CD4-positive, CD25-positive, alpha-beta regulatory T cell (primary cell): ENCODE measurements around the gene AVPI1. TPM values are rescaled to one million over a fixed set of nuclear protein-coding genes. Genes with fewer than 3 reads are reported as not detected.

ENCODE experiments used
- ATAC-seq, 2 donors: fragments of 150-1000 bp; cut with Tn5 transposase; one replicate each; pipeline ENCODE4 v1.10.0; 2021; ENCODE audit warnings: low read depth in 2 of 2, moderate number of reproducible peaks in 2 of 2, moderate library complexity in 1 of 2
- DNase-seq, 3 donors: peaks; one replicate each; pipeline versions ENCODE4 v3.0.0 to v3.0.0-alpha.2; 2012 to 2022; ENCODE audit warnings: mixed read lengths in 1 of 3
- H3K27ac ChIP-seq: one replicate; pipeline ENCODE4 v1.7.0; 2013; ENCODE audit warnings: mild to moderate bottlenecking, low read length; ENCODE audit not compliant: insufficient read depth, poor library complexity, severe bottlenecking
- H3K27me3 ChIP-seq: one replicate; pipeline ENCODE4 v1.7.0; 2013; ENCODE audit warnings: low read length; ENCODE audit not compliant: control insufficient read depth, insufficient read depth
- H3K36me3 ChIP-seq: one replicate; pipeline ENCODE4 v1.7.0; 2013; ENCODE audit warnings: mild to moderate bottlenecking, low read length, moderate library complexity; ENCODE audit not compliant: control insufficient read depth, insufficient read depth
- H3K4me1 ChIP-seq: 2 replicates; pipeline ENCODE4 v1.7.0; 2013; ENCODE audit warnings: mild to moderate bottlenecking, low read length; ENCODE audit not compliant: insufficient read depth, control insufficient read depth, poor library complexity, severe bottlenecking
- H3K4me3 ChIP-seq: one replicate; pipeline ENCODE4 v1.7.0; 2013; ENCODE audit warnings: low read depth, mild to moderate bottlenecking, low read length, moderate library complexity
- H3K9me3 ChIP-seq, 2 experiments: 1 replicate in 1 of 2; 2 replicates in 1 of 2; pipeline ENCODE4 v1.7.0; 2013; ENCODE audit warnings: low read length in 2 of 2, mild to moderate bottlenecking in 1 of 2, moderate library complexity in 1 of 2; ENCODE audit not compliant: control insufficient read depth in 2 of 2
- H3K27ac Mint-ChIP-seq, 3 donors: one replicate each; pipeline ENCODE4 v1.8.0; 2020 to 2022; ENCODE audit warnings: mild to moderate bottlenecking in 3 of 3, mixed read lengths in 3 of 3, moderate library complexity in 2 of 3
- H3K27me3 Mint-ChIP-seq: one replicate; pipeline ENCODE4 v1.8.0; 2022; ENCODE audit warnings: mild to moderate bottlenecking, mixed read lengths
- H3K36me3 Mint-ChIP-seq: one replicate; pipeline ENCODE4 v1.8.0; 2020; ENCODE audit warnings: mixed read lengths
- H3K4me1 Mint-ChIP-seq, 4 donors: one replicate each; pipeline ENCODE4 v1.8.0; 2020 to 2022; ENCODE audit warnings: mixed read lengths in 4 of 4, mild to moderate bottlenecking in 1 of 4
- H3K4me3 Mint-ChIP-seq, 4 donors: one replicate each; pipeline ENCODE4 v1.8.0; 2020 to 2022; ENCODE audit warnings: mild to moderate bottlenecking in 4 of 4, mixed read lengths in 4 of 4, moderate library complexity in 3 of 4
- H3K9me3 Mint-ChIP-seq, 7 donors: one replicate each; pipeline ENCODE4 v1.8.0; 2020 to 2022; ENCODE audit warnings: mixed read lengths in 7 of 7, mild to moderate bottlenecking in 3 of 7, moderate library complexity in 2 of 7
- polyA plus RNA-seq, 4 donors: library from polyadenylated mRNA; unstranded; fragments of 300-500 nt; fragmentation: Illumina TruSeq; gene quantifications; one replicate each; pipeline ENCODE4 v1.2.3, GENCODE V29; 2021
- total RNA-seq: library from RNA; stranded (reverse); gene quantifications from one replicate; pipeline ENCODE4 v1.2.3, GENCODE V29; 2022

AVPI1 gene
- total and polyA plus RNA-seq, 5 donors from 2014 or later: 1.9 to 11.1 (median 3.0) TPM

DNA sequence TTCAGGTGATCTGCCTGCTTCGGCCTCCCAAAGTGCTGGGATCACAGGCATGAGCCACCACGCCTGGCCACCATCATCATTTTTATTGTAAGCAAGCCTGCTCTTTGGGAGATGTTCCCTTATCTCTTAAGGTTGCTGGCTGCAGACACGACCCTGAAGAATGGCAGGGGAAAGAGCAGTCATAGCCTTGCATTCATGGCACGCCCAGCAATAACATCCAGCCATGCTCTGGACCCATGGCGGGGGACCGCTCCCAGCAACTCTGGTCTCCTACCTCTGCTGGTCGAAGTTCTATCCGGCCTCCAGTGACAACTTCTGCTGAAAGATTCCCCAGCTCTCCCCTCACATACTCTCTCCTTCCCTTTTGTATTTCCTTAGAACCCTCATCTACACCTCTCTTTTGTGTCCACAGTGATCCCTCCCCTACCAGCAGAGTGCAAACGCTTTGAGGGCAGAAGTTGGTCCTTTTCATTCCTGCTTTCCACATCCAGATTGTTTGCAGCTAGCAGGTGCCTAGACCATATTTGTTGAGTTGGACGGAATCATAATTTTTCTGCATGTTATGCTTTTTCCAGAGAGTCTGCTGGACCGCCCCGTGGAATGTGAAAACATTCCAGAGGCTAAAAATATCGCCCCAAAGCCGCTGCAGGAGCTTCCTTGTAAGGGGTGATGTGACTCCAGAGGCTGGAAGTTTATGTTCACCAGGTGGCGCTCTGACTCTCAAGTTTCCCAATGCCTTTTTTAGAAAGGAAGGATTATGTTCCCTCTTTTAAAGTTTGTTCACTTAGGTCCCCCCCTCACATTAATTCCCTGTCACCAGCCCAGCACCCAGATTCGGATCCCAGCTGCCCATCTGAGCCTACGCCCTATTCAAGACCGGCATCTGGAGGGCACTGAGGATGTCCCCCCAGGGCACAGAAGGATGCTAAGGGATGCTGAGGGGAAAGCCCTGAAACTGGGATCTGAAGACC is 22.2 kb upstream of the AVPI1 start:
- Histone ChIP-seq H3K27ac (no peak overlapping the region), H3K27me3 (peaks cover 10% of the 10 kb centered on the region), H3K4me1 (peaks cover 6% of the 10 kb centered on the region), H3K4me3 (no peak overlapping the region), H3K36me3 (no peaks in the 10 kb centered on the region), H3K9me3 (no peaks in the 10 kb centered on the region)
- H3K4me3 Mint-ChIP-seq: no peak overlapping the region
- H3K4me1 Mint-ChIP-seq: peaks cover 0 to 14% (median 7%) of the 10 kb centered on the region in 4 donors
- H3K27ac Mint-ChIP-seq: no peak overlapping the region
- peaks cover 0 to 3% (median 0%) of the 10 kb centered on the region in 7 donors for H3K9me3 Mint-ChIP-seq
- H3K27me3 Mint-ChIP-seq: peaks cover 57% of the 10 kb centered on the region
- ATAC-seq (no peak), DNase-seq (peak in 1 of 3 donors; percentile 54)
- peaks cover 4% of the 10 kb centered on the region for H3K36me3 Mint-ChIP-seq

DNA sequence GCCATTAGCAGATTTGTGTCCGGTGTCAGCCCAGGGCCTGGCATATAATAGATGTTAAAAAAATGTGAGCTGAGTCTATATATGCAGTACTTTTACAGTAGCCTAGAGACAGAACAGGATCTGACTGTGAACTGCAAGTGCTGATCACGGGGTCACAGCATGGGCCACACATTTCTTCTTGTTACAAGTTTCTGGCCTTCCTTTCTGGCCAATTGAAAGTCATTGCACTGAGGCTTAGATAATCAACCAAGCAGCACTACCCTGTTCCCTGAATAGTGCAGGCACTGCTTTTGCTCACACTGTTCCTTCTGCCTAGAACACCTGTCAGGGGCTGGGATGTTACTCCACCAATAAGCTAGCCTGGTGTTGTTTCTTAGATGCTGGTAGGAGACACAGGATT is 21.1 kb upstream of the AVPI1 start:
- no peak overlapping the region for H3K27ac ChIP-seq
- DNase-seq (no peak), ATAC-seq (no peak)
- Mint-ChIP-seq H3K9me3 (no peaks in the 10 kb centered on the region), H3K27ac (no peak overlapping the region), H3K36me3 (peaks cover 4% of the 10 kb centered on the region), H3K4me3 (no peak overlapping the region), H3K4me1 (peaks cover 0 to 15% (median 7%) of the 10 kb centered on the region in 4 donors), H3K27me3 (peaks cover 59% of the 10 kb centered on the region)
- peaks cover 3% of the 10 kb centered on the region for H3K4me1 ChIP-seq
- no peaks in the 10 kb centered on the region for H3K36me3 ChIP-seq
- no peaks in the 10 kb centered on the region for H3K9me3 ChIP-seq
- H3K27me3 ChIP-seq: peaks cover 10% of the 10 kb centered on the region
- H3K4me3 ChIP-seq: no peak overlapping the region

DNA sequence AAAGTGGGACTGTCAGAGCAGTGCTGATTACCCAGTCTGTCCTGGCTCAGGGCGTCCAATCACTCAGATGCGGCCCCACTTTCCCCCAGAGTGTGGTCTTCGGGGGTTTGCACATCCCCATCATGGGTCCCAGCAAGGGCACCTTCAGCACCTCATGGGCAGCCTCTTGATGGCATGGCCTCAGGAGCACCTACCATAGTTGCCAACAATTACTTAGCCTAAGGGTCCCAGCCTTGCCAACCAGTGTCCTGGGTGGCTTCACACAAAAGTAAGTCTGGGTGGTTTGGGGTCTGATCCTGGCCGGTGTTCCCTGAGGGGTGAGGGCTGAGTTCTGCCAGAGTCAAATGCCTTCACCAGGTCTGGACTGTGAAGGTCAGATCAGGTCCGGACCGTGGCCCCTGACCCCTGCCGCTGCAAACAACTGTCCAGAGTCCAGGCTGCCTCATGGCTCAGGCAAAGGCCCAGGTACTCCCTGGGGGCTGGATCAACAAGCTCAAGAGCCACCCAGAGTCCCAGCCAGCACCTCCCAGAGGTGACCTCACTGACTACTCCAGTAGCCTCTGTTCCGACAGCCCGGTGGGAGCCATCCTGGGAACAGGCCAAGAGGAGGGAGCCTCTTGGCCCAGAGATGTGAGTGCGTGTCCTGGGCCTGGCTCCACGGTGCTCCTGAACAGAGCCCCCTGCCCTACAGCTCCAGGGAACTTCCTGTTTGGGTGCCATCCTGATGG is 20.3 kb upstream of the AVPI1 start:
- no peaks in the 10 kb centered on the region for H3K4me1 ChIP-seq
- H3K4me3 ChIP-seq: no peak overlapping the region
- H3K27ac Mint-ChIP-seq: no peak overlapping the region
- peaks cover 58% of the 10 kb centered on the region for H3K27me3 Mint-ChIP-seq
- no peaks in the 10 kb centered on the region for H3K9me3 Mint-ChIP-seq
- H3K4me1 Mint-ChIP-seq: peaks cover 0 to 9% (median 3%) of the 10 kb centered on the region in 4 donors
- peaks cover 4% of the 10 kb centered on the region for H3K36me3 Mint-ChIP-seq
- H3K27me3 ChIP-seq: peaks cover 6% of the 10 kb centered on the region
- H3K9me3 ChIP-seq: no peaks in the 10 kb centered on the region
- no peak overlapping the region for H3K27ac ChIP-seq
- ATAC-seq (no peak), DNase-seq (no peak)
- no peak overlapping the region for H3K4me3 Mint-ChIP-seq
- H3K36me3 ChIP-seq: no peaks in the 10 kb centered on the region

DNA sequence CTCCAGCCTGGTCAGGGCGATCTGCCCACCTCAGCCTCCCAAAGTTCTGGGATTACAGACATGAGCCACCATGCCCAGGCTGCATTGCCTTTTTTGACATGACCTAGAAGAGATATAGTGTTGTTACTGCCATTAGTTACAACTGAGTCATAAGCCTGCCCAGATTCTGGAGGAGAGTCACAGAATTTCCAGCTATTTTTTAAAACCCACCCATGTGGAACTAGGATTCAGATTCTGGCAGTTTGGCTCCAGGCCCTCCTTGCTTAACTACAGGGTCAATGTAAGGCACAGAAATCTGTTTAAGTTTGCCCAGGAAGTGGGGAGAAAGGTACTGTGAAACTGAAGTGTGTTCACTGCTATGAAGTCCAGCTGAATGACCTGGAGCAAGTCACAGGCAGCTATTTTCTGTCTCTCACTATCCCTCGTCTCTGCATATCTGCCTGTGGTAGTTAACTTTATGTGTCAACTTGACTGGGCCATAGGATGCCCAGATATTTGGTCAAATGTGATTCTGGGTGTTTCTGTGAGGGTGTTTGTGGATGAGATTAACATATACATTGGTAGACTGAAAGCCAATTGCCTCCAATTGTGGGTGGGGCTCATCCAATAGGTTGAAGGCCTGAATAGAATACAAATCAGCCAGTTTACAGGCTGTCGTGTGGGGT is 18.1 kb upstream of the AVPI1 start:
- no peak for DNase-seq
- no peak overlapping the region for H3K27ac Mint-ChIP-seq
- H3K4me3 Mint-ChIP-seq: no peak overlapping the region
- Histone ChIP-seq H3K27ac (no peak overlapping the region), H3K4me1 (no peaks in the 10 kb centered on the region), H3K27me3 (peaks cover 5% of the 10 kb centered on the region), H3K9me3 (no peaks in the 10 kb centered on the region), H3K4me3 (no peak overlapping the region), H3K36me3 (no peaks in the 10 kb centered on the region)
- no peak for ATAC-seq
- peaks cover 0 to 4% (median 0%) of the 10 kb centered on the region in 4 donors for H3K4me1 Mint-ChIP-seq
- H3K36me3 Mint-ChIP-seq: peaks cover 4% of the 10 kb centered on the region
- H3K27me3 Mint-ChIP-seq: peaks cover 62% of the 10 kb centered on the region
- H3K9me3 Mint-ChIP-seq: no peaks in the 10 kb centered on the region

DNA sequence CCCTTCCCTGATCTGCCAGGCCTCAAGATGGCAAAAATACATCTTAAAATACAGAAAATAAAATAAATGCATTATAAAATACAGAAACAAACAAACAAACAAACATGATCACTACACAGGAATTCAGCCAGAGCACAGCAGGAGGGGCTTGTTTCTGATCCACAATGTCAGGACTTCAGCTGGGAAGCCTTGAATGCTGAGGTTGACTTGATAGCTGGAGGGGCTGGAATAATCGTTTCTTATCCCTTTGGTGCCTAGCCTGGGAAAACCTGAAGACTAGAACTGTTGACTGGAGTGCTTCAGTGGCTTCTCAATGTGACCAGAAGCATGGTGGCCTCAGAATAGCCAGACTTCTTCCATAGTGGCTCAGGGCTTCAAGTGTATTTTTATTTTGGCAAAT is 17.3 kb upstream of the AVPI1 start:
- no peak overlapping the region for H3K27ac Mint-ChIP-seq
- H3K9me3 Mint-ChIP-seq: no peaks in the 10 kb centered on the region
- H3K27ac ChIP-seq: no peak overlapping the region
- H3K4me1 Mint-ChIP-seq: peaks cover 0 to 4% (median 0%) of the 10 kb centered on the region in 4 donors
- peaks cover 4% of the 10 kb centered on the region for H3K36me3 Mint-ChIP-seq
- ATAC-seq (no peak), DNase-seq (no peak)
- no peak overlapping the region for H3K4me3 ChIP-seq
- H3K27me3 ChIP-seq: no peaks in the 10 kb centered on the region
- H3K4me1 ChIP-seq: no peaks in the 10 kb centered on the region
- H3K27me3 Mint-ChIP-seq: peaks cover 54% of the 10 kb centered on the region
- H3K9me3 ChIP-seq: no peaks in the 10 kb centered on the region
- H3K36me3 ChIP-seq: no peaks in the 10 kb centered on the region
- no peak overlapping the region for H3K4me3 Mint-ChIP-seq

DNA sequence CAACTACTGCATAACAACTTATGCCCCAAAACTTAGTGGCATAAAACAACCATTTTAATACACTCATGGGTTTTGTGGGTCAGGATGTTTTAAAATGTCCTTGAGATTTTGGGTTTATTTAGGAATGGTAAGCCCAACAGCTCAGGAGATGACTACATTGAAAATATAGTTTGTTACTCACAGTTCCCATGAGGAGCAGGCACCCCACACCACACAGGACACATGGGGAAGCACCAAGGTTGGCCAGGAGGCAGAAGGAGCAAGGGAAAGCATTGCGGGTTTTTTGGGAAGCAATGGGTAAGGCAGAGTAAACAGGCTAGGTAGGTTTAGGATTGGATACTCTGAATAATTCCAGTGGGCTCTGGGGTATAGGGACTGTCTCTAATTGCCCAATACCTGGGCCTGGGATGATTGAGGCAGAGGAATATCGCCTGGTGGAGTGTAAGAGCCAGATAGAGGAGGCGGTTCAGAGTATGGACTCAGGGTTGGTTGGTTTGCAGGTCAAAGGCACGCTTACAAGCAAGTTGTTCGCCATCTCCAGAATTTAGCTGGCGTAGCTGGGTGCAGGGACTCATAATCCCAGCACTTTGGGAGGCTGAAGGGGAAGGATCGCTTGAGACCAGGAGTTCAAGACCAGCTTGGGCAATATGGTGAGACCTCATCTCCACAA is 16.5 kb upstream of the AVPI1 start:
- H3K27me3 Mint-ChIP-seq: peaks cover 46% of the 10 kb centered on the region
- no peak for ATAC-seq
- H3K4me3 Mint-ChIP-seq: peak overlapping the region in 1 of 4 donors; percentile 55

DNA sequence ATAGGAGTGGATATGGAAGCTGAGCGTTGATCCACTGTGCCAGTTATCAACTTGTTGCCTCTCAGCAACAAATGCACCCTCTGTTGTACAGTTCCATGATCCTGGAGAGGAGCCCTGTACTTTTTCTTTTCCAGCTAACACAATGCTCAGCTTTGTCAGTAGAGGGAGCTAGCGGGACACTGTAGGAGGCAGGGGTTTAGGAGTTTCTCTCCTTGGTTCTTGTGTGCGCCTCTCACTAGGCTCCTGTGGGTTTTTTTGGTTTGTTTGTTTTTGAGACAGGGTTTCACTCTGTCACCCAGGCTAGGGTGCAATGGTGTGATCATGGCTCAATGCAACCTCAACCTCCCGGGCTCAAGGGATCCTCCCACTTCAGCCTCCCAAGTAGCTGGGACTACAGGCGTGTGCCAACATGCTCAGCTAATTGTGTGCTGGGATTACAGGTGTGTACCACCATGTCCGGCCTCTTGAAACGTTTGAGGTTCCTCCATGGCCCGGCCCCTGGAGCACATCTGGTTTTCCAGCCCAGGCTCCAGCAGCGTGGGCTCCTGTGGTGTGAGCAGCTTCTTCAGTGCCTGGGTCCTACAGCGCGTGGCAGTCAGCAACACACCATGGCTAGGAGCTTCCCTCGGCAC is 14.5 kb upstream of the AVPI1 start:
- Histone ChIP-seq H3K9me3 (no peaks in the 10 kb centered on the region), H3K27ac (no peak overlapping the region), H3K4me1 (no peaks in the 10 kb centered on the region), H3K36me3 (no peaks in the 10 kb centered on the region), H3K4me3 (no peak overlapping the region), H3K27me3 (no peaks in the 10 kb centered on the region)
- DNase-seq: peak; percentile 17 to 70 (median 62)
- Mint-ChIP-seq H3K27me3 (peaks cover 39% of the 10 kb centered on the region), H3K36me3 (no peaks in the 10 kb centered on the region), H3K27ac (no peak overlapping the region), H3K4me3 (no peak overlapping the region), H3K9me3 (no peaks in the 10 kb centered on the region), H3K4me1 (peaks cover 0 to 4% (median 0%) of the 10 kb centered on the region in 4 donors)
- ATAC-seq: peak; percentile 75 to 82

More for the DNA sequence above, 16.5 kb upstream of the AVPI1 start:
- Histone ChIP-seq H3K27ac (no peak overlapping the region), H3K36me3 (no peaks in the 10 kb centered on the region), H3K4me3 (no peak overlapping the region), H3K27me3 (no peaks in the 10 kb centered on the region), H3K4me1 (no peaks in the 10 kb centered on the region), H3K9me3 (no peaks in the 10 kb centered on the region)
- Mint-ChIP-seq H3K9me3 (no peaks in the 10 kb centered on the region), H3K27ac (no peak overlapping the region), H3K4me1 (peaks cover 0 to 4% (median 0%) of the 10 kb centered on the region in 4 donors), H3K36me3 (peaks cover 4% of the 10 kb centered on the region)
- no peak for DNase-seq
